Measurements from ENCODE around the gene DHRSX. TPM values are rescaled to one million over a fixed set of nuclear protein-coding genes. Genes with fewer than 3 reads are reported as not detected.

The DHRSX gene
- total and polyA plus RNA-seq, 2 donors (not counting 3 experiments of a cell fraction or from before 2014, with no cell fraction given): 27.1 to 37.7 TPM

GRCh38 chrX:2370456-2370855 lies 130.3 kb downstream of the DHRSX start:
- FAIRE-seq (no peak), DNase-seq (ENCODE audit: low read depth, low spot score) (no peak)
- dilution Hi-C loops (cut with MboI; ENCODE audit: extremely low pct_ligation_motif_present, low sequenced_read_pairs): no loop called here
- Histone ChIP-seq H3K9me1 (replicated peaks; ENCODE audit: control insufficient read depth, extremely low read depth, insufficient read depth, low read length) (no peaks in the 10 kb centered on the region), H3K27me3 (ENCODE audit: control insufficient read depth in 2 of 2, insufficient read depth in 2 of 2, low read length in 2 of 2) (no peaks in the 10 kb centered on the region), H3K4me2 (ENCODE audit: insufficient read depth, low read length) (no peak overlapping the region), H3K79me2 (ENCODE audit: control insufficient read depth, insufficient read depth, low read length) (no peaks in the 10 kb centered on the region), H3K9me3 (replicated peaks; ENCODE audit: control insufficient read depth, insufficient read depth, low read length) (no peaks in the 10 kb centered on the region), H4K20me1 (replicated peaks; ENCODE audit: control insufficient read depth, extremely low read depth, insufficient read depth, low read length) (no peaks in the 10 kb centered on the region), H3K36me3 (ENCODE audit: control insufficient read depth in 2 of 2, extremely low read depth in 1 of 2, insufficient read depth in 2 of 2, low read length in 2 of 2) (no peaks in the 10 kb centered on the region), H3K27ac (ENCODE audit: insufficient read depth, low read depth, low read length) (no peak overlapping the region), H2AFZ (ENCODE audit: low read depth, low read length) (no peak overlapping the region), H3K9ac (replicated peaks; ENCODE audit: extremely low read depth, insufficient read depth, low read length) (no peak overlapping the region), H3K4me3 (replicated peaks in 1 of 3; ENCODE audit: insufficient read depth in 1 of 3, low read depth in 1 of 3, low read length in 3 of 3) (no peak overlapping the region), H3K4me1 (ENCODE audit: control insufficient read depth, extremely low read depth, insufficient read depth, low read length) (no peaks in the 10 kb centered on the region)
- intact Hi-C loops (cut with micrococcal nuclease): no loop called here
- BruUV-seq (replicated peaks): no TSS peak
- CTCF ChIA-PET: no interaction called here
- TF ChIP-seq POLR2AphosphoS5 (IDR thresholded peaks at IDR 0.05; ENCODE audit: insufficient read depth, low read depth, low read length): no peak
- TF ChIP-seq MAX (IDR thresholded peaks at IDR 0.05; ENCODE audit: insufficient read depth, insufficient read length): no peak
- no peak for TF ChIP-seq POLR2A (IDR thresholded peaks at IDR 0.05; ENCODE audit: low read depth, low read length)
- no peak for TF ChIP-seq FOS (IDR thresholded peaks at IDR 0.05; ENCODE audit: borderline replicate concordance, insufficient read depth, low read length)
- no peak for TF ChIP-seq CTCF (IDR thresholded peaks at IDR 0.05; ENCODE audit: extremely low read depth in 1 of 2, insufficient read depth in 1 of 2, low read depth in 1 of 2, low read length in 2 of 2)
- no peak for TF ChIP-seq MYC (IDR thresholded peaks at IDR 0.05; ENCODE audit: low read depth, low read length)
- no peak for TF ChIP-seq JUN (IDR thresholded peaks at IDR 0.05; ENCODE audit: borderline replicate concordance, insufficient read depth, insufficient read length, low read depth)
- no peak for TF ChIP-seq GATA2 (IDR thresholded peaks at IDR 0.05; ENCODE audit: insufficient read depth, insufficient read length, low read depth, low read length)
- TF ChIP-seq EZH2 (IDR thresholded peaks at IDR 0.05; ENCODE audit: borderline replicate concordance, low read depth, low read length, severe bottlenecking): no peak
- POLR2A ChIA-PET: no interaction called here

Measured in endothelial cell of umbilical vein (primary cell).